ENCODE measurements around the gene IL5.

DNA sequence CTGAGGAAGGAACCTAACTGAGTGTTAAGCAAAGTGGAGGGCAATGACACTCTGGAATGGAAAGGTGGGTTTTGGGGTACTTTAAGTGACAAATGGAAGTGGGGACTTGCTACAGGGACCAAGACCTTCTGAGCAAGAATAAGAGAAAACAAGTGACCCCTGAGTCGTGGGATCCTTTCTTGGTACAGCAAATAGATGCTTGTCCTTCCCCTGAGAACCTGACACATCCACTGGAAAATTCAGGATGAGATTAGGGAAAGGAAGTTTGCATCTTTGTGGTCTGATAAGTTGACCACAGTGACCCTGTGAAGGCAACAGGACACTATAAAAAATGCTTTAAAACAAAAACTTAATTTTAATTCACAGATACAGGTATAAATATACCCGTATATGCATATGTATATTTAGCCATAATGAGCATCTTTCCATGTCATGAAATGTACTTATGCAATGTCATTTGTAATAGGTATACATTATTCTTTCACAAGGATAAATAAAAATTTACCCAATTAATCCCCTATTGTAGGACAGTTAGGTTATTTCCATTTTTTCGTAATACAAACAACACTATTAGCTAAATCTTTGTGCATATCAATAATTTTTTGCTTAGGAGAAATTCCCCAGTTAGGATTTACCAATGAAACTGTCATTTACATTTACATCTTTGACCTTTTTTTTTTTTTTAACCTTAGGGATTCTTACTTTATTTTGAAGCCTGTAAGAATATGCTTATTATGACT, 50.8 kb downstream of the IL5 start:
- TF ChIP-seq, protein P1, sequence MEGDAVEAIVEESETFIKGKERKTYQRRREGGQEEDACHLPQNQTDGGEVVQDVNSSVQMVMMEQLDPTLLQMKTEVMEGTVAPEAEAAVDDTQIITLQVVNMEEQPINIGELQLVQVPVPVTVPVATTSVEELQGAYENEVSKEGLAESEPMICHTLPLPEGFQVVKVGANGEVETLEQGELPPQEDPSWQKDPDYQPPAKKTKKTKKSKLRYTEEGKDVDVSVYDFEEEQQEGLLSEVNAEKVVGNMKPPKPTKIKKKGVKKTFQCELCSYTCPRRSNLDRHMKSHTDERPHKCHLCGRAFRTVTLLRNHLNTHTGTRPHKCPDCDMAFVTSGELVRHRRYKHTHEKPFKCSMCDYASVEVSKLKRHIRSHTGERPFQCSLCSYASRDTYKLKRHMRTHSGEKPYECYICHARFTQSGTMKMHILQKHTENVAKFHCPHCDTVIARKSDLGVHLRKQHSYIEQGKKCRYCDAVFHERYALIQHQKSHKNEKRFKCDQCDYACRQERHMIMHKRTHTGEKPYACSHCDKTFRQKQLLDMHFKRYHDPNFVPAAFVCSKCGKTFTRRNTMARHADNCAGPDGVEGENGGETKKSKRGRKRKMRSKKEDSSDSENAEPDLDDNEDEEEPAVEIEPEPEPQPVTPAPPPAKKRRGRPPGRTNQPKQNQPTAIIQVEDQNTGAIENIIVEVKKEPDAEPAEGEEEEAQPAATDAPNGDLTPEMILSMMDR (IDR thresholded peaks at IDR 0.05): no peak
- TF ChIP-seq POLR2AphosphoS5 (IDR thresholded peaks at IDR 0.05): no peak
- TF ChIP-seq POLR2A (IDR thresholded peaks at IDR 0.05; ENCODE audit: low read depth): no peak
- TF ChIP-seq EP300 (IDR thresholded peaks at IDR 0.05): no peak
